IMR-90 (cell line): ENCODE results near the gene RFX3. TPM values are rescaled to one million over a fixed set of nuclear protein-coding genes. Genes with fewer than 3 reads are reported as not detected.

Experiments
- ATAC-seq: fragments of 200-7000 bp; cut with Tn5 transposase; 2 replicates; pipeline ENCODE4 v1.9.1; 2020; ENCODE audit warnings: low read depth, mild to moderate bottlenecking, moderate library complexity
- BruUV-seq: library from RNA; stranded (reverse); fragments of 400-500 nt; replicated peaks from 2 replicates; lab custom pipeline; 2021; lab: Mats Ljungman, UMichigan
- CTCF ChIA-PET: fragments of 300-600 bp; formaldehyde crosslinking; extraction: SDS; loops from one replicate; lab custom pipeline; 2021; ENCODE audit warnings: antibody characterized with exemption; lab: Yijun Ruan, JAX
- POLR2A ChIA-PET: fragments of 300-600 bp; sonication (Branson Sonifier 250); formaldehyde crosslinking; loops from one replicate; lab custom pipeline; 2022; ENCODE audit warnings: antibody characterized with exemption; ENCODE audit not compliant: unreplicated experiment; lab: Charles Lee
- DNase-seq: peaks from one replicate; pipeline ENCODE4 v3.0.0; 2013
- H2AFZ ChIP-seq: replicated peaks from 2 replicates; pipeline ENCODE3; 2013; ENCODE audit warnings: low read length, mild to moderate bottlenecking; ENCODE audit not compliant: poor library complexity
- H2AK5ac ChIP-seq: 2 replicates; pipeline ENCODE4 v1.6.1; 2013; ENCODE audit warnings: low read depth, low read length, inconsistent platforms
- H2AK9ac ChIP-seq: replicated peaks from 2 replicates; pipeline ENCODE3; 2013; ENCODE audit warnings: mild to moderate bottlenecking, low read depth, low read length, moderate library complexity; ENCODE audit not compliant: poor library complexity
- H2BK120ac ChIP-seq: 2 replicates; pipeline ENCODE4 v1.6.1; 2013; ENCODE audit warnings: low read depth, low read length, inconsistent platforms
- H2BK15ac ChIP-seq: 3 replicates; pipeline ENCODE4 v1.6.1; 2013; ENCODE audit warnings: low read depth, low read length, inconsistent platforms
- H2BK20ac ChIP-seq: 2 replicates; pipeline ENCODE4 v1.6.1; 2013; ENCODE audit warnings: low read depth, mild to moderate bottlenecking, inconsistent platforms, low read length, moderate library complexity
- H2BK5ac ChIP-seq: 2 replicates; pipeline ENCODE4 v1.6.1; 2013; ENCODE audit warnings: mild to moderate bottlenecking, low read depth, low read length, inconsistent platforms; ENCODE audit not compliant: poor library complexity, severe bottlenecking
- H3K14ac ChIP-seq: replicated peaks from 2 replicates; pipeline ENCODE4 v1.6.1; 2013; ENCODE audit warnings: low read depth, low read length, inconsistent platforms
- H3K18ac ChIP-seq: 2 replicates; pipeline ENCODE4 v1.6.1; 2013; ENCODE audit warnings: low read depth, low read length, control low read depth
- H3K23ac ChIP-seq: 2 replicates; pipeline ENCODE4 v1.6.1; 2013; ENCODE audit warnings: low read depth, low read length, inconsistent platforms
- H3K27ac ChIP-seq: 2 replicates; pipeline ENCODE4 v1.5.1; 2013; ENCODE audit warnings: mild to moderate bottlenecking, control low read depth, low read length; ENCODE audit not compliant: insufficient read depth
- H3K27me3 ChIP-seq: 2 replicates; pipeline ENCODE4 v1.6.1; 2013; ENCODE audit warnings: low read length; ENCODE audit not compliant: control insufficient read depth, insufficient read depth
- H3K36me3 ChIP-seq: 2 replicates; pipeline ENCODE4 v1.6.1; 2013; ENCODE audit warnings: low read length, mixed read lengths; ENCODE audit not compliant: control insufficient read depth, insufficient read depth
- H3K4ac ChIP-seq: 2 replicates; pipeline ENCODE4 v1.6.1; 2013; ENCODE audit warnings: low read depth, low read length, inconsistent platforms
- H3K4me1 ChIP-seq: 2 replicates; pipeline ENCODE4 v1.6.1; 2013; ENCODE audit warnings: low read length, mixed read lengths; ENCODE audit not compliant: control insufficient read depth, insufficient read depth
- H3K4me2 ChIP-seq: 2 replicates; pipeline ENCODE4 v1.6.1; 2013; ENCODE audit warnings: low read depth, mild to moderate bottlenecking, control low read depth, low read length, moderate library complexity
- H3K4me3 ChIP-seq: 2 replicates; pipeline ENCODE4 v1.5.1; 2013; ENCODE audit warnings: low read depth, mild to moderate bottlenecking, control low read depth, low read length, moderate library complexity; ENCODE audit not compliant: insufficient read depth
- H3K56ac ChIP-seq: 2 replicates; pipeline ENCODE4 v1.6.1; 2013; ENCODE audit warnings: low read length, inconsistent platforms; ENCODE audit not compliant: insufficient read depth; ENCODE audit errors: extremely low read depth
- H3K79me1 ChIP-seq, 2 experiments: 2 replicates each; pipeline ENCODE4 v1.6.1; 2013; ENCODE audit warnings: low read length in 2 of 2, inconsistent platforms in 1 of 2, low read depth in 1 of 2
- H3K9ac ChIP-seq: 2 replicates; pipeline ENCODE4 v1.6.1; 2013; ENCODE audit warnings: low read depth, low read length, control low read depth
- H3K9me1 ChIP-seq: 2 replicates; pipeline ENCODE4 v1.6.1; 2013; ENCODE audit warnings: low read length, inconsistent platforms; ENCODE audit not compliant: insufficient read depth
- H3K9me3 ChIP-seq: 2 replicates; pipeline ENCODE4 v1.6.1; 2013; ENCODE audit warnings: low read length; ENCODE audit not compliant: control insufficient read depth, insufficient read depth
- H4K20me1 ChIP-seq: 2 replicates; pipeline ENCODE4 v1.6.1; 2013; ENCODE audit warnings: low read length, inconsistent platforms; ENCODE audit not compliant: insufficient read depth
- H4K5ac ChIP-seq: 2 replicates; pipeline ENCODE4 v1.6.1; 2013; ENCODE audit warnings: mild to moderate bottlenecking, low read depth, low read length, control low read depth
- H4K8ac ChIP-seq, 2 experiments: 2 replicates each; pipeline ENCODE4 v1.6.1; 2013; ENCODE audit warnings: low read depth in 2 of 2, low read length in 2 of 2, control low read depth in 1 of 2, inconsistent platforms in 1 of 2
- H4K91ac ChIP-seq: 2 replicates; pipeline ENCODE4 v1.6.1; 2013; ENCODE audit warnings: low read depth, low read length, inconsistent platforms; ENCODE audit not compliant: insufficient read depth
- CEBPB ChIP-seq: IDR thresholded peaks from 2 replicates; pipeline ENCODE4 v1.6.1; 2012; ENCODE audit warnings: low read depth, low read length, improper control_type of control experiment
- CHD1 ChIP-seq: IDR thresholded peaks from 2 replicates; pipeline ENCODE4 v1.6.1; 2012; ENCODE audit warnings: low read depth, low read length, improper control_type of control experiment
- FOS ChIP-seq: fragments of 150-350 bp; IDR thresholded peaks from 2 replicates; pipeline ENCODE4 v1.6.1; 2016; ENCODE audit warnings: low read depth, low read length
- MAZ ChIP-seq: IDR thresholded peaks from 2 replicates; pipeline ENCODE4 v1.6.1; 2012; ENCODE audit warnings: low read depth, mild to moderate bottlenecking, low read length, improper control_type of control experiment, moderate library complexity, borderline replicate concordance
- MXI1 ChIP-seq: IDR thresholded peaks from 2 replicates; pipeline ENCODE4 v1.6.1; 2012; ENCODE audit warnings: low read depth, mild to moderate bottlenecking, low read length, moderate library complexity, borderline replicate concordance
- POLR2A ChIP-seq: IDR thresholded peaks from 2 replicates; pipeline ENCODE4 v1.6.1; 2012; ENCODE audit warnings: mild to moderate bottlenecking, low read depth, low read length
- RCOR1 ChIP-seq: IDR thresholded peaks from 2 replicates; pipeline ENCODE4 v1.6.1; 2012; ENCODE audit warnings: mild to moderate bottlenecking, low read length, improper control_type of control experiment; ENCODE audit not compliant: insufficient replicate concordance
- dilution Hi-C: fragments of 300-500 bp; cut with HindIII; formaldehyde crosslinking; loops from one replicate; pipeline ENCODE4 v1.14.3; 2018; ENCODE audit warnings: low sequenced_read_pairs; ENCODE audit not compliant: unreplicated experiment
- in situ Hi-C: fragments of 300-500 bp; cut with MboI; formaldehyde crosslinking; loops from 3 replicates; pipeline ENCODE4 v1.14.3; 2019; ENCODE audit warnings: low sequenced_read_pairs, inconsistent platforms, mixed read lengths
- intact Hi-C: fragments of 100-400 bp; cut with micrococcal nuclease; formaldehyde crosslinking; loops from 2 replicates; pipeline ENCODE4 v1.10.0; 2022
- polyA plus RNA-seq, 3 experiments: library from polyadenylated mRNA; depleted of rRNA; stranded (reverse); fragments of >200 nt; gene quantifications; 2 replicates each; pipeline ENCODE4 v1.2.3, GENCODE V29; 2012; ENCODE audit warnings: low replicate concordance in 1 of 3
- total RNA-seq: library from RNA; depleted of rRNA; stranded (reverse); fragments of >200 nt; gene quantifications from 2 replicates; pipeline ENCODE4 v1.2.3, GENCODE V29; 2012
- TF ChIP-seq, protein P1 (sequence below): fragments of 150-350 bp; IDR thresholded peaks from 2 replicates; pipeline ENCODE4 v1.6.1; 2017; ENCODE audit warnings: mild to moderate bottlenecking, antibody characterized with exemption, low read length, low read depth
- TF ChIP-seq, protein P2 (sequence below): fragments of 150-350 bp; IDR thresholded peaks from 2 replicates; pipeline ENCODE4 v1.6.1; 2016; ENCODE audit warnings: low read depth, mild to moderate bottlenecking, low read length, moderate library complexity, borderline replicate concordance

Gene RFX3
- total and polyA plus RNA-seq, 2 of the 4 experiments (the other 2 are of a cell fraction) = 1.7 to 2.7 TPM

DNA sequence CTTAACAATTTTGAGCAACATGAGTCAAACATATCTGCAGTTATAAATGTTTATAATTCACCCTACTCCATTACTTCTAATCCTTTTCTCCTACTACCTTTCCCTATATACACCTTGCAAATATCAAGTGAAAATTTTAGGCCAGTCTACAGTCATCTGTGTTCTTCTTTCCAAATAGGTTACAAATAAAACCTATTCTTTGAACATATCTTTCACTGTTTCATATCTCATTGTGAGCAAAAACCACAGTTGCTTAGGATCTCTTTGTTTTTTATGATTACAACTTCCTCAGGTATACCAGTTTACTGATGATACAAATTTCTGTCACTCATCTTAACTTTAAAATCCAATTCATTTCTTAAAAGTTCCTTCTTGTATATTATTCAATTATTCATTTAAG is 34.4 kb downstream of the RFX3 start:
- no peaks in the 10 kb centered on the region for H3K27me3 ChIP-seq
- POLR2A ChIA-PET = no interaction called here
- H2AFZ ChIP-seq = no peak overlapping the region
- in situ Hi-C loops (no loop called here), dilution Hi-C loops (no loop called here), intact Hi-C loops (no loop called here)
- no peak overlapping the region for H3K23ac ChIP-seq
- H4K20me1 ChIP-seq = no peaks in the 10 kb centered on the region
- no TSS peak for BruUV-seq
- H3K9ac ChIP-seq = no peak overlapping the region
- H3K27ac ChIP-seq = no peak overlapping the region
- no peak overlapping the region for H3K18ac ChIP-seq
- H3K9me3 ChIP-seq = no peaks in the 10 kb centered on the region
- no peak overlapping the region for H2BK15ac ChIP-seq
- no peak overlapping the region for H3K4me2 ChIP-seq
- H3K14ac ChIP-seq = no peak overlapping the region
- DNase-seq (no peak), ATAC-seq (no peak)
- no peak overlapping the region for H4K5ac ChIP-seq
- no peak overlapping the region for H2BK5ac ChIP-seq
- H3K4ac ChIP-seq = no peak overlapping the region
- CTCF ChIA-PET = no interaction called here
- no peak overlapping the region for H2BK120ac ChIP-seq
- H3K4me1 ChIP-seq = peaks cover 2% of the 10 kb centered on the region; the same call in 1 of the 2 replicates
- no peak overlapping the region for H2AK9ac ChIP-seq
- H4K8ac ChIP-seq = no peak overlapping the region
- H3K9me1 ChIP-seq = no peaks in the 10 kb centered on the region
- H3K56ac ChIP-seq = no peak overlapping the region
- no peaks in the 10 kb centered on the region for H3K36me3 ChIP-seq
- H2AK5ac ChIP-seq = no peak overlapping the region
- TF ChIP-seq, protein P1, sequence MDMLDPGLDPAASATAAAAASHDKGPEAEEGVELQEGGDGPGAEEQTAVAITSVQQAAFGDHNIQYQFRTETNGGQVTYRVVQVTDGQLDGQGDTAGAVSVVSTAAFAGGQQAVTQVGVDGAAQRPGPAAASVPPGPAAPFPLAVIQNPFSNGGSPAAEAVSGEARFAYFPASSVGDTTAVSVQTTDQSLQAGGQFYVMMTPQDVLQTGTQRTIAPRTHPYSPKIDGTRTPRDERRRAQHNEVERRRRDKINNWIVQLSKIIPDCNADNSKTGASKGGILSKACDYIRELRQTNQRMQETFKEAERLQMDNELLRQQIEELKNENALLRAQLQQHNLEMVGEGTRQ = no peak
- no peak for TF ChIP-seq CHD1
- no peak for TF ChIP-seq FOS
- TF ChIP-seq POLR2A = no peak
- no peak for TF ChIP-seq MXI1
- no peak for TF ChIP-seq MAZ
- TF ChIP-seq, protein P2, sequence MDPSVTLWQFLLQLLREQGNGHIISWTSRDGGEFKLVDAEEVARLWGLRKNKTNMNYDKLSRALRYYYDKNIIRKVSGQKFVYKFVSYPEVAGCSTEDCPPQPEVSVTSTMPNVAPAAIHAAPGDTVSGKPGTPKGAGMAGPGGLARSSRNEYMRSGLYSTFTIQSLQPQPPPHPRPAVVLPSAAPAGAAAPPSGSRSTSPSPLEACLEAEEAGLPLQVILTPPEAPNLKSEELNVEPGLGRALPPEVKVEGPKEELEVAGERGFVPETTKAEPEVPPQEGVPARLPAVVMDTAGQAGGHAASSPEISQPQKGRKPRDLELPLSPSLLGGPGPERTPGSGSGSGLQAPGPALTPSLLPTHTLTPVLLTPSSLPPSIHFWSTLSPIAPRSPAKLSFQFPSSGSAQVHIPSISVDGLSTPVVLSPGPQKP = no peak
- TF ChIP-seq RCOR1 = no peak
- no peak for TF ChIP-seq CEBPB
- no peak overlapping the region for H3K4me3 ChIP-seq
- H3K79me1 ChIP-seq = no peaks in the 10 kb centered on the region; a peak in 1 of 4 replicates
- H4K91ac ChIP-seq = no peak overlapping the region
- H2BK20ac ChIP-seq = no peak overlapping the region
